Mammary epithelial cell (primary cell): ENCODE results near the gene TCOF1.

ENCODE experiments used
- EZH2 ChIP-seq: IDR thresholded peaks from 2 replicates; pipeline ENCODE4 v1.6.1; 2012; ENCODE audit warnings: low read length, inconsistent platforms, borderline replicate concordance
- TF ChIP-seq, protein P1 (sequence below), 2 donors: IDR thresholded peaks in 1 of 2; conservative IDR thresholded peaks in 1 of 2; 2 replicates each; pipeline ENCODE4 v1.5.1; 2011 to 2012; ENCODE audit warnings: inconsistent platforms in 2 of 2, low read length in 2 of 2, mild to moderate bottlenecking in 2 of 2, control low read depth in 1 of 2, low read depth in 1 of 2; ENCODE audit not compliant: insufficient read depth in 1 of 2; ENCODE audit errors: extremely low read depth in 1 of 2

DNA sequence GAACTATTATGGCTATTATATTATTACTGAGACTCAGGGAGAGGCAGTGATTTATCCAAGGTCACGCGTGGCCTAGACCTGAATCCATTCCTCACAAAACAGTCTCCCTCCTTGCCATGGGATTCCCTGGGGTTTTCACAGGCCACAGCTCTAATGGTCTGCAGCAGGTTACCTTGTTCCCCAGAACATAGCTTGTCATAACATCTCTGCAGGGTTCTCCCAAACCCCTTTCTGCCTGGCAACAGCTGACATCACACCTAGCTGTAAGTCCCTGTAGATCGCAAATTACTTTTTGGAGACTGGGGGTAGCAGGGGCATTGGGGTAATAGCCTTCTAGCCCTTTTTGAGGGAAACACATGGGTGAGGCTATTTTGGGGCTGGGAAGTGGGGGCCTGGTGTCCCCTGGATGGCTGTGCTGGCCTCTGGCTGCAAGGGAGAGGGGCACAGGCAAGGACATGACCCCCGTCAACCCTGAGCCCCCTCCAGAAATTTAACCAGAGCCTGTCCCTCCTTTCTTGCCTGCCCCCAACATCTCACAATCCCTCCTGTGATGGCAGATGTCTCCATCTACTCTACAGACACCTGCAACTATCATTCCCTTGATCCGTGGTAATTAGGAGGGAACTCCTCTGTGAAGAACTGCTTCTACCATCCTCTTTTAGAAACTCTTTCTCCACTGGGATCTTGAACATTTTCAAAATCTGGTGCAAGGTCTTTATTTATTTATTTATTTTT, 53.9 kb downstream of the TCOF1 start:
- TF ChIP-seq, protein P1, sequence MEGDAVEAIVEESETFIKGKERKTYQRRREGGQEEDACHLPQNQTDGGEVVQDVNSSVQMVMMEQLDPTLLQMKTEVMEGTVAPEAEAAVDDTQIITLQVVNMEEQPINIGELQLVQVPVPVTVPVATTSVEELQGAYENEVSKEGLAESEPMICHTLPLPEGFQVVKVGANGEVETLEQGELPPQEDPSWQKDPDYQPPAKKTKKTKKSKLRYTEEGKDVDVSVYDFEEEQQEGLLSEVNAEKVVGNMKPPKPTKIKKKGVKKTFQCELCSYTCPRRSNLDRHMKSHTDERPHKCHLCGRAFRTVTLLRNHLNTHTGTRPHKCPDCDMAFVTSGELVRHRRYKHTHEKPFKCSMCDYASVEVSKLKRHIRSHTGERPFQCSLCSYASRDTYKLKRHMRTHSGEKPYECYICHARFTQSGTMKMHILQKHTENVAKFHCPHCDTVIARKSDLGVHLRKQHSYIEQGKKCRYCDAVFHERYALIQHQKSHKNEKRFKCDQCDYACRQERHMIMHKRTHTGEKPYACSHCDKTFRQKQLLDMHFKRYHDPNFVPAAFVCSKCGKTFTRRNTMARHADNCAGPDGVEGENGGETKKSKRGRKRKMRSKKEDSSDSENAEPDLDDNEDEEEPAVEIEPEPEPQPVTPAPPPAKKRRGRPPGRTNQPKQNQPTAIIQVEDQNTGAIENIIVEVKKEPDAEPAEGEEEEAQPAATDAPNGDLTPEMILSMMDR (conservative IDR thresholded peaks at IDR 0.05 in 1 of 2, IDR thresholded peaks at IDR 0.05 in 1 of 2; ENCODE audit: extremely low read depth in 1 of 2, insufficient read depth in 1 of 2, low read depth in 1 of 2, low read length in 2 of 2): no peak
- no peak for TF ChIP-seq EZH2
